GM12878 (cell line): Measurements from ENCODE around the gene RREB1.

Experiments
- CEBPB ChIP-seq, 2 experiments: fragments of 150-350 bp in 1 of 2; IDR thresholded peaks; 2 replicates each; pipeline ENCODE4 v1.6.1; 2012 to 2014; ENCODE audit warnings: low read depth in 2 of 2, low read length in 2 of 2, borderline replicate concordance in 1 of 2, inconsistent platforms in 1 of 2
- E2F8 ChIP-seq: fragments of 450-650 bp; IDR thresholded peaks from 2 replicates; pipeline ENCODE4 v1.6.1; 2018; ENCODE audit warnings: mild to moderate bottlenecking, low read depth, moderate library complexity; ENCODE audit not compliant: partially characterized antibody
- JUNB ChIP-seq: IDR thresholded peaks from 2 replicates; pipeline ENCODE4 v1.6.1; 2016; ENCODE audit warnings: antibody characterized with exemption, mild to moderate bottlenecking
- RFX5 ChIP-seq: IDR thresholded peaks from 2 replicates; pipeline ENCODE4 v1.6.1; 2011; ENCODE audit warnings: low read depth, low read length, improper control_type of control experiment

DNA sequence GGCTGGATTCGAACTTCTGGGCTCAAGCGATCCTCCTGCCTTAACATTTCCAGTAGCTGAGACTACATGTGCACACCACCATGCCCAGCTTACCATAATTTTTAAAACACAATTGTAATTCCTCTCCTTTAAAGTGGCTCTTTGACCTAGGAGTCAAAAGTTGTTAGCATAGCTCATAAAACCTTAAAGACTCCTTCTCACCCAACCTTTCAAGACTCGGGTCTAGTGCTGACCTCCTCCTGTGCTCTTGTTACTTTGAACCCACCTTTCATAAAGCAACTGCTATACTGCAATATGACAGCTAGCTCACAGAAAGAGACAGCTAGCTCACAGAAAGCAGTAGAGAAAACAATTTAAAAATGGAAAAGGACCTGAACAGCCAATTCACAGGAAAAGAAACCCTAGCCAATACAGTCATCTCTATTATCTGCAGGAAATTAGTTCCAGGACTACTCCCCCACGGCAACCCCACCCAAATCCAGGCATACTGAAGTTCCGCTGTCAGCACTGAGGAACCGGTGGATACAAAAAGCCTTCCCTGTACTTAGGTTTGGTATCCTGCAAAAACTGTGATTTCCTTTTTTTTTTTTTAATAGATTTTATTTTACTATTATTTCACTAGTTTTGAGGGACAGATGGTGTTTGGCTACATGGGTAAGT lies 185.0 kb downstream of the RREB1 start:
- TF ChIP-seq JUNB (no peak), RFX5 (no peak), E2F8 (no peak), CEBPB (IDR thresholded peaks at IDR 0.05; ENCODE audit: borderline replicate concordance in 1 of 2, low read depth in 2 of 2, low read length in 2 of 2) (no peak)
